ENCODE measurements around the gene BBOX1.
"Not testable (repeated sequence)": the region's sequence is repeated elsewhere in the genome, so short reads cannot be mapped to it uniquely, and the experiment has no call there.

Gene BBOX1, protein sequence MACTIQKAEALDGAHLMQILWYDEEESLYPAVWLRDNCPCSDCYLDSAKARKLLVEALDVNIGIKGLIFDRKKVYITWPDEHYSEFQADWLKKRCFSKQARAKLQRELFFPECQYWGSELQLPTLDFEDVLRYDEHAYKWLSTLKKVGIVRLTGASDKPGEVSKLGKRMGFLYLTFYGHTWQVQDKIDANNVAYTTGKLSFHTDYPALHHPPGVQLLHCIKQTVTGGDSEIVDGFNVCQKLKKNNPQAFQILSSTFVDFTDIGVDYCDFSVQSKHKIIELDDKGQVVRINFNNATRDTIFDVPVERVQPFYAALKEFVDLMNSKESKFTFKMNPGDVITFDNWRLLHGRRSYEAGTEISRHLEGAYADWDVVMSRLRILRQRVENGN

DNA sequence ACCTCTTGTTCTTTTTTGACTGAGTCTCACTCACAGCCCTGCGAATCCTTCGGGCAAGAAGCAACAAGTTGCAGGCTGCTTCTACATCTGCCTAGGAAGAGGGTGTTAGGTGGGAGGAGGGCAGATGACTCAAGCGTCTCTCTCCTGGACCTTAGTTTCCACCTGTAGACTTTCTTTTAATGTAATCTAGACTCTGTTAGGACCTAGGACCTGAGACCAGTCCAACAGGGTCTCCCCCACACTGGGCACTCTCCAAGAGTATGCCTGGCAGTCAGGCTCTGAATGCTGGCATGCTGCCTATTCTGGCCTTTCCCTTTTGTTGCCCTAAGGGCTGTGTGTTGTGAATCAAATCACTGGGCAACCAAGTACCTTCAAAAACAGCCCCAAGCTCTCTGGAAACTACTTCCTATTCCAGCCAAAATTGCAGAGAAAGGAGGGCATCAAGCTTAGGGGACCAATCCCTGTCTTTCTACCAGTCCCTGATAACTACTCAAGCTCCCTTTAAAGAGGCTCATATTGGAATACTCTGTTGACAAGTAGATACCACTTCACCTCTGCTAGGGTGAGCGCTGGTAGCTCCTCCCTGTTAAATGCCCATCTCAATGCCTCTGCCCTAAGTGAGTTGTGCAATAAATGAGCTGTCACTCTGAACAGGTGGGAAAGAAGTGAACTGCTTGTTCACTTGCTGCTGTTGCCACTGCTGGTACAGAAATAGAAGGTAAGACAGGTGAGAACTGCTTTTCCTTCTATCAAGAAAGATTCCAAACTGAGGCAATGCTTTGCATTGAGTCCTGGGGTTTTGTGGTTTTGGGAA is at the start of gene BBOX1:
BBOX1 (plus strand) TSS at position 514 of the 814 bp plus-strand sequence. CDS start 14,616 bp downstream, outside the sequence.
- DNase-seq, result no peak

GRCh38 chr11:26992031-26992541 is 48.5 kb upstream of the BBOX1 start:
- no peak for DNase-seq

DNA sequence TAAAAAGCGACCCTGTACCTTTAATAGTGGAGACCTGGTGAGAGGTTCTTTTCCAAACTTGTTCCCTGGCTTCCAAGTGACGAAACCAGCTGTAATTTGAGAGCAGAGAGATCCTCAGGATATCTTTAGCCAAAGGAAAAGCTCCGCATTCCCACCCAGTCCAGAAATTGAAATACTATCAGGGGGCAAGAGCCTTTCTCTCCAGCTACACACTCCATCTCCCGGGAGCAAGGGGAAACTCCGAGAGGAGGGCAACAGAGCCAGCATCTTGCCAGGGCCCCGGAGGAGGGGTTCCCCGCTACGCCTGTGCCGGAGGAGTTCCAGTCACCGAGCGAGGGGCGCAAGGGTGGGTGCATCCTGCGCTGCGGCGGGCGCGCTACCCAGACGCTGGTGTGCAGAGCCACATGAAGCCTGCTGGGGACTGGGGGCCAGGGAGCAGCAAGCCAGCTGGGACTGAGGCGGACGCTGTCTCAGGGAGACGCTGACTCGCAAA is 46.6 kb upstream of the BBOX1 start, which contains the start of gene FIBIN:
FIBIN (plus strand) TSS at position 148 of the 493 bp plus-strand sequence. CDS start 415 bp downstream, outside the sequence.
- no peak for DNase-seq

GRCh38 chr11:26994631-26995095 is 46.0 kb upstream of the BBOX1 start:
- no peak for DNase-seq

- no peak for DNase-seq
Measured at GRCh38 chr11:26995701-26996460, 44.7 kb upstream of the BBOX1 start.

DNA sequence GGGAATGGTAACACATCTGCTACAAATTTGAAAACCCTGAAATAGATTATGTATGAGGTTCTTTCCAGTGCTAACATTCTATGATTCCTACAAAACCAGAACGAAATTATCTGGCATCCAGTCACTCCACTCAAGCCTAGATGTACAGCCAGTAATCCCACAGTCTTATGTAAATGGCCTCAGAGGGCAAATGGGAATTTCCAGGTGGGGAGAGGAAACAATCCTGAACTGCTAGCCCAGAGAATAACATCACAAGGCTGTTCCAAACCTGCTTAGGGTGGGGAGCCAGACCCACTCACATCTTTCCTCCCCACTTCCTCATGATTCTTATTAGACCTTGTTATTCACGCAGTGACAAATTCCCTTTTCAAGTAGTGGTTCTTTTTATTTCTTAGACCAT is 43.2 kb upstream of the BBOX1 start:
- DNase-seq, result no peak

GRCh38 chr11:27001136-27001730 is 39.4 kb upstream of the BBOX1 start:
- DNase-seq, result not testable (repeated sequence)

DNA sequence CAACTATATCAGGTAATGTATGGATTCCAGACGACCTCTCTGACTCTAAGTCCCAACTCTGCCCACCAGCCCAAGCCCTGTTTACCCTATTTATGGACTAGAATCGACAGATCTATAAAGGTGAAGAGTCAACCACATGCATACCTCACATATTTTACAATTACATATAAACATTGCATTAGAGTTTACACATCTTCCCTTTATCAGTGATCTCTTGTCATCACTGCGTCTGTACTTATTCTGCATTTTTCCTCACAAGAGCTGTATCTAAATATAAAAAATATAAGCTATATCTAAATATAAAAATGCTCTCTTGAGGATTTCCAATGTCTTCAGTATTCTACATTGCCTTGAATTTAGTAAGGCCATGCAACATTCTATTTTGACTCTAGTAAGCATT is 38.2 kb upstream of the BBOX1 start:
- no peak for DNase-seq

DNA sequence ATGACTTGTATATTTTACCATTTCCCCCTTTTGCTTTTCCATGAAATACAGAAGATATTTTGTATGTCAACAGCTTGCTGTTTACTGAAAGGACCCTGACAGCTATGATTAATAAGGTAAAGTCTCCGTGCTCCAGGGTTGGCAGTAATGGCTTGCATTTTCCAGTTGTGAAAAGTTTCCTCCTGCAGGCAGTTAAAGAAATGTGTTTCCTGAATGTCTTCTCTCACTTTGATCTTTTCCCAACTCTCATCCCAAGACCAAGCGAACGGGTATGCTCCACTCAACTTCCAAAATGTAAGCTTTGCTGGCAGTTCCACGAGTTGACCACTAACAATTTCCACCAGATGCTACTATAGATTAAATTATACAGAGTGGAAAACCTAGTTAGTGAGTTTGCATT is 37.8 kb upstream of the BBOX1 start:
- DNase-seq, result no peak

GRCh38 chr11:27004103-27004502 is 36.5 kb upstream of the BBOX1 start:
- DNase-seq, result no peak

GRCh38 chr11:27008811-27009535 is 31.6 kb upstream of the BBOX1 start:
- DNase-seq, result no peak

DNA sequence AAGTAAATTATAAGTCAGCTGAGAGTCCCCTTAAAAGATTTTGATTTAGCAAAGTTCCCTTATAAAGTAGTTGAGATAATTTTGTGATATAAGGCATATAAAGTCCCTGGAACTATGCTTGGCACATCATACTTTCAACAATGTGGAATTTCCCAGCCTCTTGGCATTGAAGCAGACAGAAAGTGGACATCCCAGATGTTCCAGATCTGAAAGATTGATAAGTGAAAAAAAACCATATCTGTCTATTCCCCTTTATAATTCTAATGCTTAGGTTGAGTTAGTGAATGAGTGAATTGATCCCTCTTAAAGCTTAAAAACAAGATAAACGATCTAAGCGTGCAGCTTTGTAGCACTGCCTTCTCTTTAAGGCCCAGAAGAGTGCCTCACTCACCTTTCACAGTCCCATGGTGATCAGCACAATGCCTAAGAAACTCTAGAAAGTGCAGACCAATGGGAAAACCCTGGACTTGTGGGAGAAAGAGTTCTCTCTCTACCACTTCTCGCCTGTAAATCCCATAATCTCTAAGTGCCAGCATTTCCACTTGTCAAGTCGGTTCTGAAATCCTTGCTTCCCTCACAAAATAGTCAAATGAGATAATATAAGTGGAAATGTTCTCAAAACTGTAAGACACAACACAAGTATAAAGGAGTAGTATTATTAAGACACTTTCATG is 28.9 kb upstream of the BBOX1 start:
- DNase-seq, result no peak

- DNase-seq, result no peak
Measured at GRCh38 chr11:27012234-27012921, 28.2 kb upstream of the BBOX1 start.

- no peak for DNase-seq
Measured at GRCh38 chr11:27013781-27014361, 26.7 kb upstream of the BBOX1 start.

DNA sequence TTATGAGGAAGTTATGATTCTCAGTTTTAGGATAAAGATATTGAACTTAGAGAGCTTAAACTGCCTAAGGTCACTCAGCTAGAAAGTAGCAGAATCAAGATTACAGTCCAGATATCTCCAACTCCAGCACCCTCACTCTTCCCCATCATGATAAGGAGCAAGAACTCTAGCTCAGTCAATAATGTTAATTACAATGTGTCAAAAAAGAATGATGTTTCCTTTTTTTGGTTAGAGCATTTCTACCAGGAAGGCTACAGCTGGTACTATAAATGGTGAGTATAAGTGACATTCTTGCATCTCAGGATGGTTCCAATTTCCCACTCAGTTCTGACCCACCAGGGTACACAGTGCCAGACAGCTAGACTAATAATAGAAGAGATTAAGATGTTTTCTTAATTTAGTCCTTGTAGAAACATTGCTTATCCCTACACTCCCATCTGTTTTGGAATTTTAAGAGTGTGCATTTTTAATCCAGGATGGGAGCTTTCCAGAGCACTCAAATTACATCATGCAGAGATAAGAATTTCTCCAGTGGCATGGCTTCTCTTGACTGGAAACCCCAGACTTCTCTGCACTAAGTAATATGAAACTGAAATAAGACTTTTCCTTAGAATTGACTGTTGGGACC is 21.6 kb upstream of the BBOX1 start:
- DNase-seq, result no peak

DNA sequence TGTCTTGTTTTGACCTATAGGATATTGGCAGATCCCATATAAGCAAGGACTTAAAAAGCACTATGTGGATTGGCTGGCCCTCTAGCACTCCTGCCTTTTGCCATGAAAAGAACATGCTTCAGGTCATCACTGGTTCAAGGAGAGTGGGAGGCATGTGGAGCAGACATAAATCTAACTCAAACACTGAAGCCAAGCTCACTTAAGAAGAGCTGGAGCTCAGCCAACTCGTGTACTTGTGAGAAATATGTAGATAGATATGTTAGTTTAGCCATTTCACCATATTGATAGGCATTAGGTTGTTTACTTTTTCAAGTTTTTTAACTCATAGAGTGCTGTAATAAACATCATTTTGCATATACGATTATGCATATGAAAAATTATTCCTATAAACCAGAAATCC is 19.9 kb upstream of the BBOX1 start:
- no peak for DNase-seq

DNA sequence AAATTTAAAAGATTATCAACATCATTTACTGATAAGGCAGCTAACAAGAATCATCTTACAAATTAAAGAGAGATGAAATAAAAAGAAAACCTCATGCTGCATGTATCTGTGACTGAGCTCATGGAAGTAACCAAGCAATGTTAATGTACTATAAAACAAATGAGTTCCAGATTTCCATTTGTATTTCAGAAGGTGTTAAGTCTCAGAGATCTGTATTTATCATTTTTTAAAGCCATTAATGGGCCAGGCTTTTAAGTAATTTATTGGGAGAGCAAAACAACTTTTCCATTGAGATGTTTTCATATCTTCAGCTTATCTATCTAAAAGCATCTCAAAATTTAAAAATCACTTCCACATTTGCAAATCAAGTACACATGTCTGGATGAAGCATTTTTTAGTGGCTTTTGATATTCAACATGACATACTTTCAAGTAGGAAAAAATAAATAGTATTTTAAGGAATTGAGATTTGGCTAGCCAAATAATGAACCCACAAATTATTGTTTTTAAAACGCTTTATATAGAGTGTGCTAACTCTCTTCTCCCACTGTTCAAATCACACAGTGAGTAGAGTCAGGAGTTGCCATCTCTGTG is 17.9 kb upstream of the BBOX1 start:
- DNase-seq, result no peak

- DNase-seq, result no peak
Measured at GRCh38 chr11:27024865-27025264, 15.8 kb upstream of the BBOX1 start.

Measured in T1000 (cell line).